Suprapubic skin (tissue), 3 donors: ENCODE results near the gene ULK1.

Experiments
- POLR2AphosphoS5 ChIP-seq, 3 donors: sonication (generic); formaldehyde crosslinking; IDR thresholded peaks; one replicate each; pipeline ENCODE4 v1.6.1; 2017; ENCODE audit warnings: antibody characterized with exemption in 3 of 3
- TF ChIP-seq, protein P1 (sequence below), 2 donors: fragments of 200-600 bp in 1 of 2; fragments of 450-650 bp in 1 of 2; sonication (generic) in 1 of 2; IDR thresholded peaks; one replicate each; pipeline ENCODE4 v1.5.1; 2016 to 2019; ENCODE audit warnings: antibody characterized with exemption in 2 of 2, mild to moderate bottlenecking in 1 of 2, moderate library complexity in 1 of 2

DNA sequence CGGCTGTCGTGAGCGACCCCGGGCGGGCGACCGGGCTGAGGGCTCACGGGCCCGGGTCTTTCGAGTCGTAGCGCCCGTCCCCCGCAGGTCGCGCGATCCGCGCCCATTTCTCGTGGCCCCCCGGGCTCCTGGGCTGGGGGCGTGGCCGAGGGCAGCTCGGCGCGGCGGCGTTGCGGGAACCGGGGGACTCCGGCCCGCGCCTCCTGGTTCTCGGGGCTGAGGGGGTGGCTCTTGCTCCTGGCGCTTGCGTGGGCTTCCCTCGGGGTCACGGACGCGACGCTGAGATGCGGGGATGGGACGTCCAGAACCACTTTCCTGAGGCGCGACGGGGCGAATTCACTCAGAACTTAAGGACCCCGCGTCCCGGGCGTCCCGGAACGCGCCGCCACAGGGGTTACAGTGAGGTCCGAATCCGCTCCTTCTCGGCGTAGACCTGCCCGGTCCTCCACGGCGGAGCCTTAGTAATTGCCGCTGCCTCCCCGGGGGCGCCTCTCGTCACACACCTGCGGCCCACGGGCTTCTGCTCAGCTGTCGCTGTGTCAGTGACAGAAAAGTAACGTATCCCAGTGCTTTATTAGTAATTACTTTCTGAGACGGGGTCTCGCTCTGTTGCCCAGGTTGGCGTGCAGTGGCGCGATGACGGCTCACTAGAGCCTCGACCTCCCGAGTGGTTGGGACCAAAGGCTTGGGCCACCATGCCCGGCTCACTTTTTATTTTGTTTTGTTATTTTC lies 55.9 kb downstream of the ULK1 start:
- TF ChIP-seq, protein P1, sequence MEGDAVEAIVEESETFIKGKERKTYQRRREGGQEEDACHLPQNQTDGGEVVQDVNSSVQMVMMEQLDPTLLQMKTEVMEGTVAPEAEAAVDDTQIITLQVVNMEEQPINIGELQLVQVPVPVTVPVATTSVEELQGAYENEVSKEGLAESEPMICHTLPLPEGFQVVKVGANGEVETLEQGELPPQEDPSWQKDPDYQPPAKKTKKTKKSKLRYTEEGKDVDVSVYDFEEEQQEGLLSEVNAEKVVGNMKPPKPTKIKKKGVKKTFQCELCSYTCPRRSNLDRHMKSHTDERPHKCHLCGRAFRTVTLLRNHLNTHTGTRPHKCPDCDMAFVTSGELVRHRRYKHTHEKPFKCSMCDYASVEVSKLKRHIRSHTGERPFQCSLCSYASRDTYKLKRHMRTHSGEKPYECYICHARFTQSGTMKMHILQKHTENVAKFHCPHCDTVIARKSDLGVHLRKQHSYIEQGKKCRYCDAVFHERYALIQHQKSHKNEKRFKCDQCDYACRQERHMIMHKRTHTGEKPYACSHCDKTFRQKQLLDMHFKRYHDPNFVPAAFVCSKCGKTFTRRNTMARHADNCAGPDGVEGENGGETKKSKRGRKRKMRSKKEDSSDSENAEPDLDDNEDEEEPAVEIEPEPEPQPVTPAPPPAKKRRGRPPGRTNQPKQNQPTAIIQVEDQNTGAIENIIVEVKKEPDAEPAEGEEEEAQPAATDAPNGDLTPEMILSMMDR (IDR thresholded peaks at IDR 0.05) = no peak
- no peak for TF ChIP-seq POLR2AphosphoS5 (IDR thresholded peaks at IDR 0.05)
